ENCODE results near the gene ZNF428.
"Not testable (repeated sequence)": the region's sequence is repeated elsewhere in the genome, so short reads cannot be mapped to it uniquely, and the experiment has no call there.

The ZNF428 gene

DNA sequence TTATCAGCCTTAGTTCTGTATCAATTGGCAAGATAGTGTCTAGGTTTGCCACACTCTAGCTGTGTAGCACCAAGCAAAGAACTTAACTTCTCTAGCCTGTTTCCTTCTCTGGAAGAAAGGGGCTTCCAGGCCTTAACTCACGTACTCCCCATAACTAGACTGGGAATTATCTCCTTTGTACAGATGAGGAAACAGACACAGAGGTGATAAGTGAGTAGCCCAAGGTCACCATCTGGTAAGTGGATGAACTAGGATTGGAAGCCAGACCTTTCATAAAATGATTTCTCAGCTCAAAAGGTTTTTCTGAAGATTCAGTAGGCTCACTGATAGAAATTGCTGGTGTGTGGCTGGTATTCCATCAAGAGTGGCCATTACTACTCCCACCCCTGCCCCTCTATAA lies 3.1 kb downstream of the ZNF428 start:
- DNase-seq, result no peak

DNA sequence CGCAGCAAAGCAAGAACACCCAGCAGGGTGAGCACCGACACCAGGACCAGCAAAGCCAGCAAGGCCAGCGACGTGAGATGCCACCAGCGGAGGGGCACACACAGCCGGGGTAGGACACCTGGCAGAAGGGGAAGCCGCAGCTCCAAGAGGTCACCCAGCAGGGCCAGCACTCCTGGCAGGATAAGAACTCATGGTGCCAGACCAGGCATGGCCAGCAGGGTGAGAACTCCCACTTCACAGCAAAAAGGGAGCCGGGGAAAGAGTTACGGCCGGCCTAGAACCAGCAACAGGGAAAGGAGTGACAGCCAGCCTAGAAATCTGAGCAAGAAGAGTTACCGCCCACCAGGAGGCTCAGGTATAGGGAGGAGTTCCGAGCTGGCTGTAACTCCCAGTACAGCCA lies 7.1 kb downstream of the ZNF428 start:
- DNase-seq, result no peak

- no peak for DNase-seq
Measured at GRCh38 chr19:43611788-43612187, 7.6 kb downstream of the ZNF428 start, which contains the start of gene SRRM5. TSS of gene SRRM5 (plus strand) at chr19:43612088. CDS start at chr19:43612122, 34 bp downstream.

GRCh38 chr19:43610493-43610892 lies 8.9 kb downstream of the ZNF428 start:
- no peak for DNase-seq

DNA sequence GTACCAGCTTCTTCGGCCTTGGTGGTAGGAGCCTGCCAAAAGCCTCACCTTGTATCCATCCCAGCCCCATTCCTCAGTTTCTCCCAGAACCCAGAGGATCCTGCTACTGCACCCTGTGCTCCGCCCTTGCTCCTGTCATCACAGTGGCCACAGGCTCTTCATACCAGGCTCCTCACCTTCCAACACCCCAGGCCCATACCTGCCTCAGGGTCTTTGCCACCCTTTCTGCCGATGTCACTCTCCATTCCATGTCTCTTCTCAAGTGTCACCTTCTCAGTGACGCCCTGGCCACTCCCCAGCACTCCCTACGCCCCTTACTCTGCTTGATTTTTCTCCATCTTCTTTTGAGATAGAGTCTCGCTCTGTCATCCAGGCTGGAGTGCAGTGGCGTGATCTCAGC lies 9.6 kb downstream of the ZNF428 start:
- DNase-seq, result no peak

DNA sequence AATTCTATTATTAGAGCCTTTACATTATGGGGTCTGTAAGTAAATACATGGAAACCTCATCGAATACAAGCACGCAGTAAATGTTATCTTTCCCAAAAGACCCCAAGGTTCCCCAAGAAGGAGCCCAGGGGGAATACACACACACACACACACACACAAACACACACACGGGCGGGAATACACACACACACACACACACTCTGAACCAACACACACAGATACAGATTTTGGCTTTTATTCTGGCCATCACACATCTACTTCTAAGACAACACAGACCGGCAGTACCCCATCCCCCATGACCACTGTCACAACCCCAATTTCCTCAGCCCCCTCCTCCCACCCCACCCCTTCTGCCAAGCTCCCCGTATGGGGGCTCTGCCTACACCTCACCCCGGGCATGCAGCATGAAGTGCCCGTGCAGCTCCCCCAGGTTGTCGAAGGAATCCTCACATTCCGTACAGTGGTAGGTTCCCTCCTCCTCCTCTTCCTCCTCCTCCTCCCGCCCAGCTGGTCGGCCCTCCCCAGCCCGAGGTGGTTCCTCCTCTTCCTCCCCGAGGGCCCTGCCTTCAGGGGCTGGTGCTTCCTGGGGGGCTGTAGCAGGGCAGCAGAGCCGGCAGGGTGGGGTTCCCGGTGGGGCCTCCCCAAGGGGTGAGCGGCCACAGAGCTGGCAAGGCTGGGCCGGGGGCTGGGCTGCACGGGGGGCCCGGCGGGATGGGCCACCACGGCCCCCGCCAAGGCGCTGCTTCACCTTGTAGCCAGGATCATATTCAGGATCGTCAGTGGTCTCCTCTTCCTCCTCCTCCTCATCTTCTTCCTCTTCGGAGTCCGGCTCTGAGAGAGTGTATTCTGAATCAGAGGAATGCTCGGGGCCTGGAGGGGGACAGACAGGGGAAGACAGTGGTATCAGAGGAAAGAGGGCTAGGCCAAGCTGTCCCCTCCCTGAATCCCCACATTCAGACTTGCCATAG lies 11.9 kb downstream of the ZNF428 start:
- no peak for DNase-seq

DNA sequence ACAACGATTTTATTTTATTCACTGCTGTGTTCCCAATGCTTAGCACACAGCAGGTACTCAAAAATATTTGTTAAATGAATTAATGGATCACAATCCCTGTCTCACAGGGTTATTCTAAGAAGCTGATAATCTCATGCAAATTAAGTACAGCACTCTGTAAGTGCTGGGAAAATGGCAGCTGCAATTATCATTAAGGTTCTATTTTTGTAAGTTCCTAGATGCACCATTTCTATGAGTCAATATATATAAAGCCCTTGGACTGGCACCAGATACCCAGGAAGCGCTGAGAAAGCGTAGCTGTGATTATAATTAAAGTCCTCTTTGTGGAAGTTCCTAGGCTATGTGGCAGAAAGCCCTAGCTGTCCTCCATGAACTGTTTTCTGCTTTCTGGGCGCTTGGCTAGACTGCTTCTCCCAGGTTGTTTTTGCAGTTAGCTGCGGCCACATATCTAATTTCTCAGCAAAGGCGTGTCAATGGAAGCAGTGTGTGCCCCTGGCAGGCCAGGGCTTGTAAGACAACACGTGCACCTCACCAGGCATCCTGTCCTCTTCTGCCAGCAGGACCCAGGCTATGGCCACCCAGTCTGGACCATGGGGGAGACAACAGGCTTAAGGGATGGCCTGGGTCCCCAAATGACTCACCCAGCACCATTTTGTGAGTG lies 12.7 kb downstream of the ZNF428 start:
- no peak for DNase-seq

GRCh38 chr19:43605875-43606568 lies 13.4 kb downstream of the ZNF428 start:
- no peak for DNase-seq

GRCh38 chr19:43600326-43600725 lies 19.1 kb downstream of the ZNF428 start:
- DNase-seq, result not testable (repeated sequence)

DNA sequence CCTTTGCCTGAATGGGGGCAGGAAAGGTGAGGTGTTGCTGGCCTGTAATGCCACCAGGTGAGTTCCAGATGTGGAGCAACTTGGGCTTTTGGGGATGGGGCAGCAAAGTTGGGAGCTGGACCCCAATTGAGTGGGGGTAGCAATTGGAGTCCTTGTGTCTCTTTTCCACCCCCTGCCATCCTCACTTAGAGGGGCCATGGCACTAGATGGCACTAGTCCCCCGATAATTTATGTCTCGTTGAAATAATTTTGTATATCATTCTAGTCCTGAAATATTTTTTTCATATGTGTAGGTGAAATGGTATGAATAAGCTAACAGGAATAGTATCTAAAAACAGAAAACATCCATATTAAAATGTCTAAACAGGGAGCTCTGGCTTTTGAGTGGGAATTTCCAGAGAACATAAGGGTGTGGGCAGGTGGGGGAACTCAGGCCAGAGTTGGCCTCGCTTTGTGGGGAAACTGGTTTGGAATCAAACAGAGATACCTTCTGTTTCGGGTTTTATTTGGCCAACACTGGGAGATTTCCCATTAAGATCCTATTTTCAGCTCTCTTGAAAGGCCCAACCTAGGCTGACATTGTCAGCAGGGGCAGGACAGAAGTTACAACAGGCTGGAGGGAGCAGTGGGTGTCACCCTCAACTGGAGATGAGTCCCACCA lies 19.7 kb downstream of the ZNF428 start:
- no peak for DNase-seq

- no peak for DNase-seq
Measured at GRCh38 chr19:43598445-43599240, 20.8 kb downstream of the ZNF428 start.

DNA sequence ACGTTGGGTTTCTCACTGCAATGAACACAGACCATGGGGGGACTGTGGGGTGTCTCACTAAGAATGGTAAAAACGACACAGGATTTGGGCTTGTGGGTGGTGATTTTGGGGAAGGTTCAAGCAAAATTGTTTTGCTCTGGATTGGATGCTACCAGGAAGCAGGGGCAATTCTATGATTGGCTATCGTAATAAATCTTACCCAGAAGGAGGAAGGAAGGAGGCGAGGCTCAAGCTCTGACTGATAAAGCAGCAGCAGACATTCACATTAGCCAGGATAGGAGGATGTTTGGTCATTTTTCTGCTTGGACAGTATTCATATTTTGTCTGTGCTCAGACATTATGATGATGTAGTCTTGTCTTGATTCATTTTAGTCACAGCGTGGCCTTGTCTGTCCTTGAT lies 21.6 kb downstream of the ZNF428 start:
- no peak for DNase-seq

GRCh38 chr19:43596842-43597461 lies 22.5 kb downstream of the ZNF428 start:
- DNase-seq, result no peak

- DNase-seq, result peak; percentile 98
Measured at GRCh38 chr19:43595999-43596841, 23.2 kb downstream of the ZNF428 start, which contains the start of the genes IRGQ and ZNF576. TSS of gene IRGQ (minus strand) at chr19:43596134. CDS start at chr19:43595338, 796 bp downstream. TSS of gene ZNF576 (plus strand) at chr19:43596595. CDS start at chr19:43597109, 514 bp downstream.

- DNase-seq, result no peak
Measured at GRCh38 chr19:43595605-43595998, 23.8 kb downstream of the ZNF428 start.

DNA sequence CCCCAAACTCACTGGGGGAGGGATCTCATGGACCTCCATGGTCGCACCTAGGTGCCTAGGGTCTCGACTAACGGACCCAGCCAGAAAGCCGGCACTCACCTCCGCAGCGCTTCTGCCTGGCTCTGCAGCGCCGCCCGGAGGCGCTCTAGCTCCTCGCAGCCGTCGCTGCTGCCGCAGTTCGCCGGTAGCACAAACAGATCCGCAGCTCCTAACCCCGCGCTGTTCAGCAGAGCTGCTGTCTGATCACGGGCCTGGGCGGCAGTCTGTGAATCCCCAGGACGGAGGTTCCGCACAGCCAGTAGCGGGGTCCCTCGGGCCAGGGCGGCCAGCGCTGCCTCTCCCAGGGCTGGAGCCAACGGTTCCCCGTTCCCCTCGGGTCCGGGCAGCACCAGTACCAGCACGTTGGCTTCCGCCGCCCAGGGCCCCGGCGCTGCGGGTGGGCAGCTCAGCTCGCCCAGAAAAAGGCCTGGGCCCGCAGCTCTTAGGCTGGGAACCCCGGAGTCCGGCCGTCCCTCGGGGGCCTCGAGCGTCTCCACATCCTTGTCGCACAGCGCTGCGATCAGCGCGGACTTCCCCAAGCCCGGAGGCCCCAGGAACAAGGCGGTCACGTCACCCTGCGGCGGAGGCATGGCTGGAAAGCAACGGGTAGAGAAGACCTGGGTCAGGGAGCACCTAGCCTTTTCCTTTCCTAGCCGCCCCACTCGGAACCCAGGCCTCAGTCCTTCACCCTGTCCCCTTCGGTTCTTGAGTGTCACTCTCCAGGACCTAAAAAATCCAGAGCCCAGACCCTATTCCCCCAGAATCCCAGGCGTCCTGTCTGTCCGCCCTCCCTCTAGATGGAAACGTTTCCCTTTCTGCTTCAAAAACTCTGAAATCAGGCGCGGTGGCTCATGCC lies 24.5 kb downstream of the ZNF428 start:
- peak; percentile 32 for DNase-seq

- DNase-seq, result no peak
Measured at GRCh38 chr19:43594081-43594697, 25.2 kb downstream of the ZNF428 start.

DNA sequence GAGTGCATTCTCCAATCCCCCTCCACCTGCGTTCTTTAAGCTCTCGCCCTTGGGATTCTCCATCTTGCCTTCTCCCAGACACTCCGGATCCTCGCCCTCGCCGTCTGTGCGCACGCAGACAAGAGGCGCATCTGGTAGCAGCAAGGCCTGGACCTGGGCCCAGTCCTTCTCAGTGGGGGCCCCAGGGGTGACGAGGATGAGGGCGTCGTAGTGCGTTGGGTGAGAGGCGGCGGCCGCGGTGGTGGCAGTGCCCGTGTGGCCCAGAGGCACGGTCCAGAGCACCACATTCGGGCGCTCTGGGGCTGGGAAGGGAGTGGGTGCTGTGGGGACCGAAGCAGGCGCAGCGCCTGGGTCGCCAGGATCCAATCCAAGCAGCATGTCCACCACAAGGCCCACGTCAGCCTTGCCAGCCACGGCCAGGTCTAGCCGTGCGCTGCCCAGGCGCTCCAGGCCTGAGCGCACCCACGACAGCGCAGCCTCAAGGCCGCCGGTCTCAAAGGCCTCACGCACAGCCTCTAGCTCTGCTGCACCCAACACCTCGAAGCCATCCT lies 26.6 kb downstream of the ZNF428 start:
- DNase-seq, result no peak

All from amniotic stem cell (primary cell).